Ovary (tissue), 9 donors: ENCODE results near the gene ITIH6. TPM values are rescaled to one million over a fixed set of nuclear protein-coding genes. Genes with fewer than 3 reads are reported as not detected.

Source experiments
- DNase-seq, 5 donors: peaks; one replicate each; pipeline ENCODE4 v3.0.0-alpha.2; 2019 to 2020
- H3K27ac ChIP-seq, 2 donors: fragments of 200-600 bp; one replicate each; pipeline versions ENCODE4 v1.5.1 to v1.8.0; 2019 to 2022
- H3K27me3 ChIP-seq: fragments of 200-600 bp; one replicate; pipeline ENCODE4 v1.8.0; 2022
- H3K36me3 ChIP-seq: fragments of 200-600 bp; sonication (generic); one replicate; pipeline ENCODE4 v1.5.1; 2019
- H3K4me1 ChIP-seq: one replicate; pipeline ENCODE4 v1.8.1; 2013; ENCODE audit warnings: mild to moderate bottlenecking, moderate library complexity; ENCODE audit not compliant: insufficient read depth
- H3K4me3 ChIP-seq: fragments of 200-600 bp; sonication (generic); one replicate; pipeline ENCODE4 v1.5.1; 2017
- H3K9me3 ChIP-seq, 2 donors: fragments of 200-600 bp in 1 of 2; sonication (generic) in 1 of 2; one replicate each; pipeline versions ENCODE4 v1.5.1 to v1.8.1; 2013 to 2019; ENCODE audit warnings: mild to moderate bottlenecking in 1 of 2, moderate library complexity in 1 of 2
- EP300 ChIP-seq: sonication (generic); formaldehyde crosslinking; IDR thresholded peaks from one replicate; pipeline ENCODE4 v1.6.1; 2017; ENCODE audit warnings: antibody characterized with exemption
- POLR2A ChIP-seq: fragments of 450-650 bp; IDR thresholded peaks from one replicate; pipeline ENCODE4 v1.6.1; 2017; ENCODE audit warnings: antibody characterized with exemption, mild to moderate bottlenecking, moderate library complexity
- WGBS, 3 donors: extraction: QIAGEN DNeasy Blood & Tissue Kit in 1 of 3; methylation state at CpG; one replicate each; pipeline versions ENCODE4 v1.1.5 to v1.1.7; 2013 to 2017; 5-methylcytosine and 5-hydroxymethylcytosine counted together
- intact Hi-C, 4 donors: fragments of 100-400 bp; cut with DNase I; formaldehyde crosslinking; loops; one replicate each; pipeline versions ENCODE4 v1.11.0 to v1.15.1; 2022 to 2023
- polyA plus RNA-seq, 2 donors: library from polyadenylated mRNA; stranded (reverse); fragments of 200-250 nt in 1 of 2; fragments of 350-450 nt in 1 of 2; fragmentation: Illumina TruSeq in 1 of 2; extraction: RNeasy Lipid Tissue Mini Kit (QIAGEN cat#74804) in 1 of 2; gene quantifications; one replicate each; pipeline ENCODE4 v1.2.3, GENCODE V29; 2013 to 2014
- total RNA-seq, 7 donors: library from RNA; depleted of rRNA in 2 of 7; stranded (reverse); fragments of >200 nt in 2 of 7; fragmentation: NEBNext Ultra II Directional in 3 of 7; extraction: Animal tissue kit (Norgen Biotek cat#: 25700) in 3 of 7; gene quantifications; one replicate each; pipeline versions ENCODE4 v1.1.0 to v1.2.4, GENCODE V29; 2016 to 2023
- TF ChIP-seq, protein P1 (sequence below), 3 donors: fragments of 450-650 bp in 2 of 3; fragments of 200-600 bp in 1 of 3; IDR thresholded peaks; one replicate each; pipeline versions ENCODE4 v1.5.1 to v1.8.0; 2016 to 2022; ENCODE audit warnings: antibody characterized with exemption in 3 of 3, mild to moderate bottlenecking in 1 of 3
- donor health status: DM: no; HTN: no; CAD: no; lungs with moderate emphysema.
- donor health status: DM: no; HTN: no; CAD: no.
- donor health status: Bipolar disorder and iron deficiency.
- donor health status: DM: yes; HTN: yes; CAD: no.
- donor health status: DM: no; HTN: no; CAD: no.
- donor health status: DM: yes; HTN: yes; CAD: no.

ITIH6 gene
- total and polyA plus RNA-seq, 9 donors, result 0.01 to 0.05 TPM; not detected in 7

DNA sequence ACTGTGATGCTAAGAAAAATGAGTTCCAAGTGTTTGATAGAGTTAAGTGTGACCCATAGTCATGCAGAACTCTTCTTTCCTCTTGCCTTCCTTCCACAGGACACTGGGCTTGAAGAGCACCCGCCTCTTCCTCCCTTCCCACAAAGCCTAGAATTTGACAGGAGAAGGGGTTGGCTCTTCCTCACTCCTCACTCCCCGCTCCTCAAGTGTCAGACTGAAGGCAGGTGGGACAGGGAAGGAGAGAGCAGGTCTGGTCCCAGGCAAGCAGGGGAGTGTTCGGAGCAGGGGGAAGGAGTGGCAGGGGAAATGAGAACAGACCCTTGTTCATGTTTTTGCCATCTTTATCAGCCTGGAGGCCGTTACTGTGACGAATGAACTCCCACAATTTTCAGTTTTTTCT, 20.2 kb upstream of the ITIH6 start:
- H3K27me3 ChIP-seq, result no peaks in the 10 kb centered on the region
- no peak for DNase-seq
- 15 to 30% (median 21%) methylated on average over 5 of the region's 5 CpGs for WGBS, 3 donors
- H3K27ac ChIP-seq, result no peak overlapping the region
- no peaks in the 10 kb centered on the region for H3K9me3 ChIP-seq
- intact Hi-C loops, result no loop called here
- no peaks in the 10 kb centered on the region for H3K36me3 ChIP-seq
- H3K4me3 ChIP-seq, result no peak overlapping the region
- TF ChIP-seq EP300, result no peak
- TF ChIP-seq, protein P1, sequence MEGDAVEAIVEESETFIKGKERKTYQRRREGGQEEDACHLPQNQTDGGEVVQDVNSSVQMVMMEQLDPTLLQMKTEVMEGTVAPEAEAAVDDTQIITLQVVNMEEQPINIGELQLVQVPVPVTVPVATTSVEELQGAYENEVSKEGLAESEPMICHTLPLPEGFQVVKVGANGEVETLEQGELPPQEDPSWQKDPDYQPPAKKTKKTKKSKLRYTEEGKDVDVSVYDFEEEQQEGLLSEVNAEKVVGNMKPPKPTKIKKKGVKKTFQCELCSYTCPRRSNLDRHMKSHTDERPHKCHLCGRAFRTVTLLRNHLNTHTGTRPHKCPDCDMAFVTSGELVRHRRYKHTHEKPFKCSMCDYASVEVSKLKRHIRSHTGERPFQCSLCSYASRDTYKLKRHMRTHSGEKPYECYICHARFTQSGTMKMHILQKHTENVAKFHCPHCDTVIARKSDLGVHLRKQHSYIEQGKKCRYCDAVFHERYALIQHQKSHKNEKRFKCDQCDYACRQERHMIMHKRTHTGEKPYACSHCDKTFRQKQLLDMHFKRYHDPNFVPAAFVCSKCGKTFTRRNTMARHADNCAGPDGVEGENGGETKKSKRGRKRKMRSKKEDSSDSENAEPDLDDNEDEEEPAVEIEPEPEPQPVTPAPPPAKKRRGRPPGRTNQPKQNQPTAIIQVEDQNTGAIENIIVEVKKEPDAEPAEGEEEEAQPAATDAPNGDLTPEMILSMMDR (IDR thresholded peaks at IDR 0.05), result no peak
- TF ChIP-seq POLR2A, result no peak
- H3K4me1 ChIP-seq, result no peaks in the 10 kb centered on the region

DNA sequence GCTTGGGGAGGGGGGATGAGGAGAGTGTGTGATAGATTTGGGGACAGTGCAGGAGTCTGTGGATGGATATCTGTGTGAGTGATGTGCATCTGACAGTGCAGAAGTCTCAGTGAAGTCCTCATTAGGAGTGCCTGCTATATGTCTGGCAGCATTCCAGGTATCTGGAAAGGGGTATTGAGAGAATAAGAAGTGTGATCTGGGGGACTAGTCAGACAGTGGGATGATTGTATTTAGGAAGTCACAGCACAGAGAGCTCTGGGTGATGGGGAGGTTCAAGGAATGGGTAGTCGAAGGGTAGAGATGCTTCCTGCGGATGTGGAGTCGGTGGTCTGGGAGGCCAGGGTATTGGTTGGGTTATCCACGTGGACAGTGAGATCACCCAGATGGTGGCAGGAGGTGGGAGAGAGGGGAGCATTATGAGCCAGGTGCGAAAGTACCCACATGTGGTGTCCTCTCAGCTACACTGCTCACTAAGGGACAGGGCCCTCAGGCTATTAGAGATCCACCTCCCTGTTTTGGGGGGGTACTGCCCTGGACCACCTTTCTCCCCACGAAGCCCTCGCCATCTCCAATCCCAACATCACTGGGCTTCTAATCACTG, 19.3 kb upstream of the ITIH6 start:
- Histone ChIP-seq H3K36me3 (no peaks in the 10 kb centered on the region), H3K27ac (no peak overlapping the region), H3K9me3 (no peaks in the 10 kb centered on the region), H3K4me1 (no peaks in the 10 kb centered on the region), H3K4me3 (no peak overlapping the region), H3K27me3 (no peaks in the 10 kb centered on the region)
- intact Hi-C loops, result no loop called here
- TF ChIP-seq EP300 (no peak), POLR2A (no peak)
- TF ChIP-seq, protein P1 (IDR thresholded peaks at IDR 0.05), result no peak
- DNase-seq, result no peak
- WGBS, 3 donors, result 51 to 59% (median 55%) methylated on average over 7 of the region's 7 CpGs

DNA sequence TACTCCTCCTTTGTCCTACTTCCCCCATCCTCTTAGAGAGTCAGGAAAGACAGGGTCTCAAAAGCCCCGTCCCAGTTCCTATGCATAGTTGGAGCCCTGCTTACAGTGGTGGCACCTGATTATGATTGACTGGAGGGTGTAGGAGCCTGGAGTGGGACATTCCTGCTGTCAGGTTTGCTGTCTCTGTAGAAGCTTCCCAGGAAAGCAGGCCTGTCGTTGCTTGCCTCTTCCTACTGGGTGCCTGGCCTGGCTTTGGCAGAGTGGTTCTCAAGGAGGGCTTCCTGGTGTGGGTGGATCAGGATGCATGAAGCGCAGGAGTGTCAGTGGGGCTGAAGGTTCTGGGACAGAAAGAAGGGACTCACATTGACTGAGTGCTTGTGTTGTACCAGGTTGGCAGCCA, 14.3 kb upstream of the ITIH6 start:
- no peak overlapping the region for H3K4me3 ChIP-seq
- H3K4me1 ChIP-seq, result peaks cover 4% of the 10 kb centered on the region
- TF ChIP-seq POLR2A, result no peak
- TF ChIP-seq, protein P1 (IDR thresholded peaks at IDR 0.05), result no peak
- no peak for TF ChIP-seq EP300
- no peaks in the 10 kb centered on the region for H3K36me3 ChIP-seq
- WGBS, 3 donors, result 71 to 80% (median 71%) methylated on average over 3 of the region's 3 CpGs
- no peaks in the 10 kb centered on the region for H3K9me3 ChIP-seq
- H3K27ac ChIP-seq, result no peak overlapping the region
- DNase-seq, result no peak
- intact Hi-C loops, result no loop called here
- no peaks in the 10 kb centered on the region for H3K27me3 ChIP-seq

DNA sequence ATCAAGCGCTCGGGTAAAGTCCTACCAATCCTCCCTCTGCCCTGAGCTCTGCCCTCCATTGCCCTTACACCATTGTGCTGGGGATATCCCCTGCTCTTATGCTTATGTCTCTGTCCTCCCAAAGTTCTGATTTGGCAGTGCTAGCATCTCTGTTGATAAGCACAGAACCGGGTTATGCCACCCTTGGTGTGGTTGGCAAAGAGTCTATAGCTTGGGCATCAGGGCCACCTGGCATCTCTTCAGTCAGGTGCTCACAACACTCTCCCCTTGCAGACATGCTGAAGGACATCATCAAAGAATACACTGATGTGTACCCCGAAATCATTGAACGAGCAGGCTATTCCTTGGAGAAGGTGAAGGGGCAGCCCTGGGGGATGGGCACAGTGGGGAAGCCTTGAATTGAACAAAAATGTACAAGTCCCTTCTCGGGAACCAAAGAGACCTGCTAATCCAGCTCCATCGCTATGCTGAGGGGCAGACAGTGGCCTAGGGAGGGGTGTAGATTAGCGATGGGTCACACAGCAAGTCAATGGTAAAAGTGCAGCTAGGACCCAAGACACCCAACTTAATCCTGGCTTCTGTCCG, 13.3 kb upstream of the ITIH6 start:
- TF ChIP-seq, protein P1 (IDR thresholded peaks at IDR 0.05), result no peak
- TF ChIP-seq EP300 (no peak), POLR2A (no peak)
- WGBS, 3 donors, result 72 to 73% (median 73%) methylated on average over 9 of the region's 9 CpGs
- H3K27ac ChIP-seq, result no peak overlapping the region
- intact Hi-C loops, result no loop called here
- H3K9me3 ChIP-seq, result no peaks in the 10 kb centered on the region
- DNase-seq, result no peak
- H3K4me1 ChIP-seq, result peaks cover 4% of the 10 kb centered on the region
- no peak overlapping the region for H3K4me3 ChIP-seq
- no peaks in the 10 kb centered on the region for H3K36me3 ChIP-seq
- H3K27me3 ChIP-seq, result no peaks in the 10 kb centered on the region
